ENCODE measurements around the gene SIGLEC12. TPM values are rescaled to one million over a fixed set of nuclear protein-coding genes. Genes with fewer than 3 reads are reported as not detected.

The SIGLEC12 gene
- total and polyA plus RNA-seq, 2 of the 13 experiments (the other 11 are each of a cell fraction or from before 2014, with no cell fraction given), result not detected

- TF ChIP-seq PREB (CRISPR knock-in tag; IDR thresholded peaks at IDR 0.05) (no peak), KDM5B (CRISPR knock-in tag; IDR thresholded peaks at IDR 0.05; ENCODE audit: borderline replicate concordance) (no peak), ZNF160 (CRISPR knock-in tag; IDR thresholded peaks at IDR 0.05) (no peak)
Observed at GRCh38 chr19:51441410-51442390, 59.9 kb downstream of the SIGLEC12 start (continued).

Small RNA genes lying within 50 kb of the gene (small RNA-seq; reads per million reads assigned to genes)
- gene AC020914.3 (ENCODE audit: insufficient read depth in 2 of 3, insufficient read length in 3 of 3, low read depth in 2 of 3, low replicate concordance in 1 of 3) (0 reads per million in 3 experiments), gene AC020914.5 (ENCODE audit: insufficient read depth in 2 of 3, insufficient read length in 3 of 3, low read depth in 2 of 3, low replicate concordance in 1 of 3) (0 reads per million in 3 experiments)

Other genes starting within 250 kb of the SIGLEC12 start
- gene IGLON5, start 190.2 kb downstream of the SIGLEC12 start, total RNA-seq (2016; rRNA removed; fragmentation: Illumina TruSeq; extraction: Trizol), result 0.04 TPM in 1 of 2 replicates, not detected in the other
- gene IGLON5, start 190.2 kb downstream of the SIGLEC12 start, polyA plus RNA-seq (2011; rRNA removed), result 5.7 and 6.2 TPM in 2 replicates
- gene VSIG10L, start 159.7 kb downstream of the SIGLEC12 start, total RNA-seq (2016; rRNA removed; fragmentation: Illumina TruSeq; extraction: Trizol), result 1.8 and 2.7 TPM in 2 replicates
- gene VSIG10L, start 159.7 kb downstream of the SIGLEC12 start, polyA plus RNA-seq (2011; rRNA removed), result 8.0 and 8.5 TPM in 2 replicates
- gene ETFB, start 135.4 kb downstream of the SIGLEC12 start, total RNA-seq (2016; rRNA removed; fragmentation: Illumina TruSeq; extraction: Trizol), result 678 and 853 TPM in 2 replicates
- gene ETFB, start 135.4 kb downstream of the SIGLEC12 start, polyA plus RNA-seq (2011; rRNA removed), result 1,171 and 1,314 TPM in 2 replicates
- gene CLDND2, start 132.8 kb downstream of the SIGLEC12 start, total RNA-seq (2016; rRNA removed; fragmentation: Illumina TruSeq; extraction: Trizol), result 1.1 and 1.8 TPM in 2 replicates
- gene CLDND2, start 132.8 kb downstream of the SIGLEC12 start, polyA plus RNA-seq (2011; rRNA removed), result 0.84 and 1.6 TPM in 2 replicates
- not detected in 2 replicates for gene NKG7, start 129.1 kb downstream of the SIGLEC12 start, total RNA-seq (2016; rRNA removed; fragmentation: Illumina TruSeq; extraction: Trizol)
- gene NKG7, start 129.1 kb downstream of the SIGLEC12 start, polyA plus RNA-seq (2011; rRNA removed), result 0.21 and 0.40 TPM in 2 replicates
- gene LIM2, start 113.8 kb downstream of the SIGLEC12 start, total RNA-seq (2016; rRNA removed; fragmentation: Illumina TruSeq; extraction: Trizol), result not detected in 2 replicates
- 1.3 and 1.8 TPM in 2 replicates for gene LIM2, start 113.8 kb downstream of the SIGLEC12 start, polyA plus RNA-seq (2011; rRNA removed)
- gene C19orf84, start 111.2 kb downstream of the SIGLEC12 start, total RNA-seq (2016; rRNA removed; fragmentation: Illumina TruSeq; extraction: Trizol), result not detected in 2 replicates
- gene C19orf84, start 111.2 kb downstream of the SIGLEC12 start, polyA plus RNA-seq (2011; rRNA removed), result 0.05 and 0.20 TPM in 2 replicates
- not detected in 2 replicates for gene SIGLEC10, start 84.2 kb downstream of the SIGLEC12 start, total RNA-seq (2016; rRNA removed; fragmentation: Illumina TruSeq; extraction: Trizol)
- gene SIGLEC10, start 84.2 kb downstream of the SIGLEC12 start, polyA plus RNA-seq (2011; rRNA removed), result not detected in 2 replicates
- gene SIGLEC8, start 43.3 kb downstream of the SIGLEC12 start, total RNA-seq (2016; rRNA removed; fragmentation: Illumina TruSeq; extraction: Trizol), result not detected in 2 replicates
- gene SIGLEC8, start 43.3 kb downstream of the SIGLEC12 start, polyA plus RNA-seq (2011; rRNA removed), result not detected in 2 replicates
- not detected in 2 replicates for gene CEACAM18, start 23.3 kb downstream of the SIGLEC12 start, total RNA-seq (2016; rRNA removed; fragmentation: Illumina TruSeq; extraction: Trizol)
- gene CEACAM18, start 23.3 kb downstream of the SIGLEC12 start, polyA plus RNA-seq (2011; rRNA removed), result not detected in 2 replicates
- not detected in 2 replicates for gene SIGLEC6, start 29.9 kb upstream of the SIGLEC12 start, total RNA-seq (2016; rRNA removed; fragmentation: Illumina TruSeq; extraction: Trizol)
- not detected in 2 replicates for gene SIGLEC6, start 29.9 kb upstream of the SIGLEC12 start, polyA plus RNA-seq (2011; rRNA removed)
- 1.5 and 2.3 TPM in 2 replicates for gene ZNF175, start 69.5 kb upstream of the SIGLEC12 start, total RNA-seq (2016; rRNA removed; fragmentation: Illumina TruSeq; extraction: Trizol)
- 1.1 and 1.2 TPM in 2 replicates for gene ZNF175, start 69.5 kb upstream of the SIGLEC12 start, polyA plus RNA-seq (2011; rRNA removed)
- not detected in 2 replicates for gene SIGLEC5, start 128.6 kb upstream of the SIGLEC12 start, total RNA-seq (2016; rRNA removed; fragmentation: Illumina TruSeq; extraction: Trizol)
- not detected in 2 replicates for gene SIGLEC5, start 128.6 kb upstream of the SIGLEC12 start, polyA plus RNA-seq (2011; rRNA removed)
- 0.09 TPM in 1 of 2 replicates, not detected in the other for gene SIGLEC14, start 145.0 kb upstream of the SIGLEC12 start, total RNA-seq (2016; rRNA removed; fragmentation: Illumina TruSeq; extraction: Trizol)
- gene SIGLEC14, start 145.0 kb upstream of the SIGLEC12 start, polyA plus RNA-seq (2011; rRNA removed), result 0.04 and 0.05 TPM in 2 replicates
- gene SPACA6, start 191.5 kb upstream of the SIGLEC12 start, total RNA-seq (2016; rRNA removed; fragmentation: Illumina TruSeq; extraction: Trizol), result 0.53 and 2.2 TPM in 2 replicates
- gene SPACA6, start 191.5 kb upstream of the SIGLEC12 start, polyA plus RNA-seq (2011; rRNA removed), result 1.4 and 2.3 TPM in 2 replicates
- not detected in 2 replicates for gene HAS1, start 222.2 kb upstream of the SIGLEC12 start, total RNA-seq (2016; rRNA removed; fragmentation: Illumina TruSeq; extraction: Trizol)
- 0.12 TPM in 1 of 2 replicates, not detected in the other for gene HAS1, start 222.2 kb upstream of the SIGLEC12 start, polyA plus RNA-seq (2011; rRNA removed)

Measured in HepG2 (cell line).